ENCODE measurements around the gene MAN1B1. TPM values are rescaled to one million over a fixed set of nuclear protein-coding genes. Genes with fewer than 3 reads are reported as not detected.

MAN1B1 gene
- total RNA-seq: 68.1 and 103 TPM in 2 replicates

DNA sequence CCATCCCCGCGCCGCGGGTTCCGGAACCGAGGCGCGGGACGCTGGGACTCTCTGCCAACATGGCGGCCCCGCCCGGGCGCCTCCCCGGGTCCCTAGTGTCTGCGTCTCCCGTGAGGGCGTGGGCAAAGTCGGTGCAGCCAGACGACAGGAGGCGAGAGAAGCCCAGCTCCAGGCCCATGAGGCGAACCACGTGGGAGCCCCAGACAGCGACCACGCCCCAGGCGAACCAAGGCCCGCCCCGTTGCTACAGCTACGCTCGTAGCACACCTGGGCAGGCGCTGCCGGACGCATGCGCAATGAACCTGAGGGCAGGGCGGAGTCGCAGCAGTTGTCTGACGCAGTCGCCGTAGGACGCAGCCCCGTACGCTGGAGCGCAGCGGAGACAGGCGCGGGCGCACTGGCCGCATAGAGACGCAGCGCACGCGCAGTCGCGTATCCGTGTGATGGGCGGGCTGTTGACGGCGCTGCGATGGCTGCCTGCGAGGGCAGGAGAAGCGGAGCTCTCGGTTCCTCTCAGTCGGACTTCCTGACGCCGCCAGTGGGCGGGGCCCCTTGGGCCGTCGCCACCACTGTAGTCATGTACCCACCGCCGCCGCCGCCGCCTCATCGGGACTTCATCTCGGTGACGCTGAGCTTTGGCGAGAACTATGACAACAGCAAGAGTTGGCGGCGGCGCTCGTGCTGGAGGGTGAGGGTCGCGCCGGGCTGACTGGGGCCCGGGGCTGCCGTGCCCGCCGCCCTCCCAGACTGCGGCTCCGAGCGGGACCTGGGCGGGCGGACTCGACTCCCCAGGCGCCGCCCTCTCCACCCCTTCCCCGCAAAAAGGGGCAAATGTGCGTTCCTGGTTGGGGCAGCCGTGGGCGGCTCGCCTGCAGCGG lies at the start of gene MAN1B1:
Gene MAN1B1 (plus strand): TSS at position 455 of the 878 bp plus-strand sequence. CDS start 15 bp downstream, at position 470.

DNA sequence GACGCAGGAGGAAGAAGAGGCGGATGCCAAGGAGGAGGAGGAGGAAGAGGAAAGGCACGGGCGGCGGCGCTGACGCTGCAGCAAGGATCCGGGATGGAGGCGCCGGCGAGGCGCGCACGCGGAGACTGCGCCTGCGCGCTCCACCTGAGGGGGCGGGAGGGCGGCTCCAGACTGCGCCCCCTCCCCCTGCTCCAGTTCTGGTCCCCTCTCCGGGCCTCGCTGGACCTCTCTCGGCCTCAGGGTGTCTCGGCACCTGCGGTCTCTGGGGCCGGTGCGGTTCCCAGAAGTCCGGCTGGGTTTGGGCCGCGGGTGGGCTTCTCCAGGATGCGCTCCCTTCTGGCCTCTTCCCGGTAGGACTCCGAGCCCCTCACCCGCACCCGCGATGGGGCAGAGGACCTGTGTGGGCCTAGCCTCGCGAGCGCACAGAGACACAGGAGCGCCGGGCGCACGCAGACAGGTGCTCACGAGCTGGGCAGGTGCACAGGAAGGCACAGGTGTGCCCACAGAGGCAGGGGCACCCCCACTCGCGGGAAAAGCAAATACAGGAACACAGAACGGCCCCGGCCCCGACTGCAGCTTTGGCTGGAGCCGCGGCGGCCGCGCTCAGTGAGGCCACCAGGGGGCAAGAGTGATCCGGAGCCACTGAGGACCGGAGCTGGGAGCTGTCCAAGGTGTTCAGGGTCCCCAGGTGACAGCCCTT lies 40.5 kb upstream of the MAN1B1 start, which contains the start of gene NPDC1:
Gene NPDC1 (minus strand): TSS at position 90 of the 700 bp plus-strand sequence. CDS start 188 bp downstream, outside the sequence.

DNA sequence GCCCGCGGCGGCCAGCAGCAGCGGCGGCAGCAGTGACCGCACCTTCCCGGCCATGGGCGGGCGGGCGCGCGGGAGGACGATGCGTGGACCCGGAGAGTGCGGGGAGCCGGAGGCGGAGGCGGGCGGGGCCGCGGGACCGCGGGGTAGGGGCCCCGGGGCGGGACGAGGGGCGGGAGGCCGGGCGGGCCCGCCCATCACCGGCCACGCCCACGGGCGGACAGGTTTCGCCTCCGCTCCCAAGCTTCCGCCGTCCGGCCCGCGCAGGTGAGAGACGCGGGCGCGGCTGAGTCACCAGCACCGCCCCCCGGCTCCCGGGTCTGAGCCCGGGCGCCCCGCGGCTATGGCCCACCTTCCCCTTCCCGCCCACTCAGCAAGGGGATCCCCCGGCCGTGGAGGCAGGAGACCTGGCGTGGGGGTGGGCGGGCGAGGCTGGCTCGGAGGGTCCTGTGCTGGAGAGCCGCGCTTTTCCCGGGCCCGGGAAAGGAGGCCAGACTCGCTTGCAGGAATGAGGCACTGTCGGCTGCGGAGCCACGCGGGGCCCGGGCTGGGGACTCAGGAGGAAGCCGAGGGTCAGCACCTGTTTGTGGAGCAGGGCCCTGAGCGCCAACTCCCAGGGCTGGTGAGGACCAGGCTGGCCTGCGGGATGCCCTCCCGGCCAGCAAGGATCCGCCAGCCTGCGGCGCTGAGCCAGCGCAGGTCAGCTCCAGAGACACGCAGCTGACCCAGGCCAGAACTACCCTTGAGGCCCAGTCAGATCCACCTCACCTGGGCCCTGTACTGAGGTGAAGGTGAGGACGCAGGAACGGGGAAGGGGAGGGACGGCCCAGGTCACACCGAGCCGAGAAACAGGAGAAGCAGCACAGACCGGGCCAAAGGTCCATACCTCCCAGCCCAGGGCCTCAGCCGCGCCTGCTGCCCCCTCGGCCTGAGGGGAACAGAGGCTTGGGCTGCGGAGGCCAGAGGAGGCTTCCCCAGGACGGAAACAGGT lies 32.5 kb upstream of the MAN1B1 start, which contains the start of gene ENTPD2:
Gene ENTPD2 (minus strand): TSS at position 118 of the 988 bp plus-strand sequence. CDS start 64 bp downstream, at position 54.

DNA sequence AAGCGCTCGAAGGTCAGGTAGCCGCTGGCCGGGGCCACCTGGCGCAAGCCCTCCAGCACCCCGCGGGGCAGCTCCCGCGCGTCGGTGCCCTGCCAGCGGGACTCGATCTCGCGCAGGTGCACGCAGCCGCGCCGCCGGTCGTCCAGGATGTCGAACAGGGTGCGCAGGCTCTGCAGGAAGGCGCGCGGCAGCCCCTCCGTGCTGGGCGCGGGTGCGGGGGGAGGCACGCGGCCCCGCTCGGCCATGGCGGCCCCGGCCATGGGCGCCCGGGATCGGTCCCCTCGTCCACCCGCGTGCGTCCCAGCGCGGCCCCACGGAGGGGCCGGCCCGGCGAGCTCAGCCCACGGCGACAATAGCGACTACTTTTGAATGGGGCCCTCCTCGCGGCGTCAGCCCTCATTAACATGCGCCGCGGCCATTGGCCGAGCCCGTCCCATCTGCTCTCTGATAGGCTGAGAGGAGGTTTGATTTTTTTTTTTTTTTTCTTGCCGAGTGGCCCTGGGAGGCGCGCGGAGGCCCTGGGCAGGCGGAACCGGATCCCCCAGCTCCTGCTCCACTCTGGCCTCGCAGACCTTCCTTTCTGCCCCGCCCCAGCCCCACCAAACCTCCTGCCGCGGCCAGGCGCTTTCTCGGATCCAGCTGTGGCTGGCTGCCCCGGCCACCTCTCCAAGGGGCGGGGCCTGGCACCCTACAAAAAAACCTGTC lies 16.4 kb upstream of the MAN1B1 start, which contains the start of gene SAPCD2:
Gene SAPCD2 (minus strand): TSS at position 357 of the 705 bp plus-strand sequence. CDS start 97 bp downstream, at position 260.

DNA sequence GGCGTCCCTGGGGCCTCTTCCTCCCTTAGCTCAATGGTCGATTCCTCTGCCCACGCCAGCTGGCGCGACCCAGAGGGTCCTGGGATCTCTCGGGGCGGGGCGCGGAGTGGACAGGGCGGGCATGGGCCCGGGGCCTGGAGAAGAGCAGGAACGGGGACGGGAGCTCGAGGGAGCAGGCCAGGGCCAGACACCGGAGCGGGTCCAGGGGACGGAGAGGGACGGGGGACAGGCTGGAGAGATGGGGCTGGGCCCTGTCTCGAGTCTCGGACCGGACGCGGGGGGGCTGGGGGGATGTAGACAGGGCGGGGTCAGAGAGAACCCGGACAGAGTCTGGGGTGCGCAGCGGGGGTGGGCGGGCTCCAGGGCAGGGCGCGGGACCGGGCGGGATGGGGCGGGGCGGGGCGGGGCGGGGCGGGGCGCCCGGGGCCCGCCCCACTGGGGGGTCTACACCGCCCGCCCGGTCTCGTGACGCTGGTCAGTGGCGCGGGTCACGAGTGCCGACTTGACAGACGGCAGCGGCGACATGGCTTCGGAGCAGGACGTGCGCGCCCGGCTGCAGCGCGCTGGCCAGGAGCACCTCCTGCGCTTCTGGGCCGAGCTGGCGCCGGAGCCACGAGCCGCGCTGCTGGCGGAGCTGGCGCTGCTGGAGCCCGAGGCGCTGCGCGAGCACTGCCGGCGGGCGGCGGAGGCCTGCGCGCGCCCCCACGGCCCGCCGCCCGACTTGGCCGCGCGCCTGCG lies 9.6 kb upstream of the MAN1B1 start, which contains the start of gene UAP1L1:
Gene UAP1L1 (plus strand): TSS at position 508 of the 738 bp plus-strand sequence. CDS start 16 bp downstream, at position 524.

DNA sequence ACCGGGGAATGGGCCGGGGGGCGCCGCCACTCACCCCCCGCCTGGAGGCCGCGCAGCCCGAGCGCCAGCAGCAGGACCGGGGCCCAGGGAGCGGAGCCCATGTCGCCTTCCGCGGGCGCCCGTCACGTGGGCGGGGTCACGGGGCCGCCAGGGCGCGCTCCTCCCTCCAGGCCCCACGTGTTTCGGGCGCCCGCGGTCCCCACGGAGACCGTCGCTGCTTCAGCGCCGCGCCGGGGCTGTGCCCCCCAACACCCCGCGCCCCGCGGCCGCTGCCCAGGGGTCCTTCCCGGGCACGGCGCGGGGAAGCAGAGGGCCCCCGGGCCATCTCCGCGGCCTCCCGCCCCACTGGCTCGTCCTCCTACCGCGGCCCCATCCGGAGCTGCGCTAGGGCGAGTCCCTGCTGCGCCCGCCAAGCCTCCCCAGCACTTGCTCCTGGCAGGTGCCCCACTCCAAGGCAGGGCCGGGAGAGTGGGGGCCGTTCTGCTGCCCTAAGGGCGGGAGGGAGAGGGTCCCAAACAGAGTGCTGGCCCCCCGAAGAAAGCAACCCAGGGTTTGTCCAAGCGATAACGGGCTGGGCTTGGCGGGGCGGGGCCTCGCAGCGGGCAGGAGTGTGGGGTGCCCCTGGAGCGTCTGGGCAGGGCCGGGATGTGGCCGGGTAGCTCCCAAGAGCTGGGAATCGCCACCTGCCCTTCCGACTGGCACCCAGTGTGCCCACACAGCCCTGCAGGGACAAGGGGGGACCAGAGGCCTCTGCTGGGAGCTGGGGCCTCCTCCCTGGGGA lies 28.0 kb downstream of the MAN1B1 start, which contains the start of gene DPP7:
Gene DPP7 (minus strand): TSS at position 121 of the 781 bp plus-strand sequence. CDS start 20 bp downstream, at position 101.

DNA sequence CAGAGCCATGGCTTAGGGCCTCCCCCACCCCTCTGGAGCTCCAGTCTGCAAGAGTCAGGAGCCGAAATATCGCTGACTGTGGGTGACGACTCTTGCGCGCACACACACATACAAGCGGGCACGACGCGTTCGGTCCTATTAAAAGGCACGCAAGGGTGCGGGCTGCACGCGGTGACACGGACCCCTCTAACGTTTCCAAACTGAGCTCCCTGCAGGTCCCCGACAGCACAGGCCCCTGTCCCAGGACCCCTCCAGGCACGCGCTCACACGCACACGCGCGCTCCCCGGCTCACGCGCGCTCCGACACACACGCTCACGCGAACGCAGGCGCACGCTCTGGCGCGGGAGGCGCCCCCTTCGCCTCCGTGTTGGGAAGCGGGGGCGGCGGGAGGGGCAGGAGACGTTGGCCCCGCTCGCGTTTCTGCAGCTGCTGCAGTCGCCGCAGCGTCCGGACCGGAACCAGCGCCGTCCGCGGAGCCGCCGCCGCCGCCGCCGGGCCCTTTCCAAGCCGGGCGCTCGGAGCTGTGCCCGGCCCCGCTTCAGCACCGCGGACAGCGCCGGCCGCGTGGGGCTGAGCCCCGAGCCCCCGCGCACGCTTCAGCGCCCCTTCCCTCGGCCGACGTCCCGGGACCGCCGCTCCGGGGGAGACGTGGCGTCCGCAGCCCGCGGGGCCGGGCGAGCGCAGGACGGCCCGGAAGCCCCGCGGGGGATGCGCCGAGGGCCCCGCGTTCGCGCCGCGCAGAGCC lies 52.1 kb downstream of the MAN1B1 start, which contains the start of gene GRIN1:
Gene GRIN1 (plus strand): TSS at position 433 of the 746 bp plus-strand sequence. CDS start 333 bp downstream, outside the sequence.

Small RNA genes within 50 kb of the gene (small RNA-seq; reads per million reads assigned to genes)
- gene RF00153 (ENCODE audit: low replicate concordance): not detected

Other genes with a start within 250 kb of the MAN1B1 start
- gene AJM1, start 244.5 kb upstream of the MAN1B1 start, total RNA-seq: 1.4 and 2.0 TPM in 2 replicates
- 54.8 and 63.5 TPM in 2 replicates for gene PHPT1, start 237.6 kb upstream of the MAN1B1 start, total RNA-seq
- 2.0 and 3.5 TPM in 2 replicates for gene MAMDC4, start 234.6 kb upstream of the MAN1B1 start, total RNA-seq
- 169 and 339 TPM in 2 replicates for gene EDF1, start 220.7 kb upstream of the MAN1B1 start, total RNA-seq
- 9.6 and 15.2 TPM in 2 replicates for gene TRAF2, start 200.5 kb upstream of the MAN1B1 start, total RNA-seq
- gene FBXW5, start 142.2 kb upstream of the MAN1B1 start, total RNA-seq: 198 and 213 TPM in 2 replicates
- gene C8G, start 141.7 kb upstream of the MAN1B1 start, total RNA-seq: 0.66 TPM in 1 of 2 replicates, not detected in the other
- 0.88 TPM in 1 of 2 replicates, not detected in the other for gene LCN12, start 134.7 kb upstream of the MAN1B1 start, total RNA-seq
- 4.2 and 78.6 TPM in 2 replicates for gene PTGDS, start 109.5 kb upstream of the MAN1B1 start, total RNA-seq
- gene LCNL1, start 104.0 kb upstream of the MAN1B1 start, total RNA-seq: 0.14 and 9.8 TPM in 2 replicates
- gene PAXX, start 94.6 kb upstream of the MAN1B1 start, total RNA-seq: 12.0 and 13.9 TPM in 2 replicates
- gene CLIC3, start 90.4 kb upstream of the MAN1B1 start, total RNA-seq: 4.3 and 12.7 TPM in 2 replicates
- 18.8 and 18.9 TPM in 2 replicates for gene ABCA2, start 58.7 kb upstream of the MAN1B1 start, total RNA-seq
- gene FUT7, start 54.9 kb upstream of the MAN1B1 start, total RNA-seq: not detected in 2 replicates
- 16.0 and 21.0 TPM in 2 replicates for gene NPDC1, start 40.8 kb upstream of the MAN1B1 start, total RNA-seq
- gene ENTPD2, start 32.9 kb upstream of the MAN1B1 start, total RNA-seq: not detected in 2 replicates
- 0.22 and 15.9 TPM in 2 replicates for gene SAPCD2, start 16.4 kb upstream of the MAN1B1 start, total RNA-seq
- gene UAP1L1, start 9.5 kb upstream of the MAN1B1 start, total RNA-seq: 28.2 and 29.1 TPM in 2 replicates
- 58.1 and 86.7 TPM in 2 replicates for gene DPP7, start 27.7 kb downstream of the MAN1B1 start, total RNA-seq
- gene GRIN1, start 52.2 kb downstream of the MAN1B1 start, total RNA-seq: 0.29 TPM in 1 of 2 replicates, not detected in the other
- gene LRRC26, start 83.1 kb downstream of the MAN1B1 start, total RNA-seq: not detected in 2 replicates
- not detected in 2 replicates for gene TMEM210, start 85.1 kb downstream of the MAN1B1 start, total RNA-seq
- 30.4 and 32.4 TPM in 2 replicates for gene ANAPC2, start 101.6 kb downstream of the MAN1B1 start, total RNA-seq
- gene SSNA1, start 101.7 kb downstream of the MAN1B1 start, total RNA-seq: 75.5 and 82.3 TPM in 2 replicates
- gene TPRN, start 113.8 kb downstream of the MAN1B1 start, total RNA-seq: 9.9 and 14.9 TPM in 2 replicates
- gene TMEM203, start 118.7 kb downstream of the MAN1B1 start, total RNA-seq: 28.9 and 41.4 TPM in 2 replicates
- gene NDOR1, start 118.7 kb downstream of the MAN1B1 start, total RNA-seq: 10.1 and 15.3 TPM in 2 replicates
- gene RNF208, start 135.3 kb downstream of the MAN1B1 start, total RNA-seq: 0.22 and 0.43 TPM in 2 replicates
- 0.14 and 0.66 TPM in 2 replicates for gene CYSRT1, start 138.2 kb downstream of the MAN1B1 start, total RNA-seq
- gene RNF224, start 140.5 kb downstream of the MAN1B1 start, total RNA-seq: not detected in 2 replicates
- not detected in 2 replicates for gene SLC34A3, start 143.9 kb downstream of the MAN1B1 start, total RNA-seq
- gene TUBB4B, start 154.3 kb downstream of the MAN1B1 start, total RNA-seq: 93.4 and 509 TPM in 2 replicates
- not detected in 2 replicates for gene STPG3, start 164.3 kb downstream of the MAN1B1 start, total RNA-seq
- gene NELFB, start 168.3 kb downstream of the MAN1B1 start, total RNA-seq: 44.2 and 74.0 TPM in 2 replicates
- gene TOR4A, start 190.7 kb downstream of the MAN1B1 start, total RNA-seq: 48.1 and 108 TPM in 2 replicates
- 0.43 TPM in 1 of 2 replicates, not detected in the other for gene NRARP, start 215.3 kb downstream of the MAN1B1 start, total RNA-seq

Data from placental pericyte (primary cell).